ENCODE results near the gene THTPA.

DNA sequence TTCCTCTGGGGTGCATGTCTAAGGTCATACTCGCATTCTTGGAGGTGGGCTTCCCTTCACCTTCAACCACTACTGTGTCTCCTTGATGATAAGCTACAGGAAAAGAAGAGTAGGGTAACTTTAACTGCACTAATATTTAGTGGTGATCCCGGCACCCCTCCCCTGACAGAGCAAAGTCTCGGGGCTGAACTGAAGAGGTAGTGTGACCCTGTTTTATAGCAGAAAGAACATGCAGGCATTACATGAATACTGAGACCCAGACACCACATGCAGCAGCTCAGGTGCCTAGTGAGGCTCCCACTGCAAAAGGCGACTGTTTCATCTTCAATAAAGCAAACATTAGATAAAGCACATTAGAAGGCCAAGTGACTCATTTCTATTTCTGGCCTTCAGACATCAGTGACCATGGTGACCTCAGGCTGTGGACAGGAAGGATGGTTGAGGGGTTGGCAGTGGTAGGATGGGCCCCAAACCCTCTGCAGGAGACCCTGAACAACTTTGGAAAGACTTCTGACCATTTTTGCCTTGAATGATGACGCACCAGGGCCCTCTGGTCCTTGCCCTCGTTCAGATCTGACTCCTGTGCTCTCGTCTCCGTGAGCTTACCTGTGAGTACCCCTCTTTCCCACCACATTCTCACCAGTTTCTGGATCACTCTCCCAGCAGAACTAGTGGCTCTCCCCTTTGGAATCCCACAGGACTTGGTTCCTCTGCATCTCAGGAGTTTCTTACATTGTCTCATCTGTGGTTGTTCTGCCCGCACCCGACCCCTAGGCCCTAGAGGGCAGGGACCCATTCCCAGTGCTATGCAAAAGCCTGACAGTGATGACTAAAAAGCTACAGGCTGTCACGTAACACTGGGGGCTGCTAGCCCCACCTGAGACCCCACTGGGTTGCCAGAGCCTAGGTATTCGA lies 46.4 kb downstream of the THTPA start:
- TF ChIP-seq, protein P1, sequence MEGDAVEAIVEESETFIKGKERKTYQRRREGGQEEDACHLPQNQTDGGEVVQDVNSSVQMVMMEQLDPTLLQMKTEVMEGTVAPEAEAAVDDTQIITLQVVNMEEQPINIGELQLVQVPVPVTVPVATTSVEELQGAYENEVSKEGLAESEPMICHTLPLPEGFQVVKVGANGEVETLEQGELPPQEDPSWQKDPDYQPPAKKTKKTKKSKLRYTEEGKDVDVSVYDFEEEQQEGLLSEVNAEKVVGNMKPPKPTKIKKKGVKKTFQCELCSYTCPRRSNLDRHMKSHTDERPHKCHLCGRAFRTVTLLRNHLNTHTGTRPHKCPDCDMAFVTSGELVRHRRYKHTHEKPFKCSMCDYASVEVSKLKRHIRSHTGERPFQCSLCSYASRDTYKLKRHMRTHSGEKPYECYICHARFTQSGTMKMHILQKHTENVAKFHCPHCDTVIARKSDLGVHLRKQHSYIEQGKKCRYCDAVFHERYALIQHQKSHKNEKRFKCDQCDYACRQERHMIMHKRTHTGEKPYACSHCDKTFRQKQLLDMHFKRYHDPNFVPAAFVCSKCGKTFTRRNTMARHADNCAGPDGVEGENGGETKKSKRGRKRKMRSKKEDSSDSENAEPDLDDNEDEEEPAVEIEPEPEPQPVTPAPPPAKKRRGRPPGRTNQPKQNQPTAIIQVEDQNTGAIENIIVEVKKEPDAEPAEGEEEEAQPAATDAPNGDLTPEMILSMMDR (IDR thresholded peaks at IDR 0.05): no peak
- TF ChIP-seq POLR2A (IDR thresholded peaks at IDR 0.05): no peak
